Measurements from ENCODE around the gene JAML.
A peak's percentile ranks its signal among the peaks of the same experiment; 100 is the strongest.

Gene JAML

DNA sequence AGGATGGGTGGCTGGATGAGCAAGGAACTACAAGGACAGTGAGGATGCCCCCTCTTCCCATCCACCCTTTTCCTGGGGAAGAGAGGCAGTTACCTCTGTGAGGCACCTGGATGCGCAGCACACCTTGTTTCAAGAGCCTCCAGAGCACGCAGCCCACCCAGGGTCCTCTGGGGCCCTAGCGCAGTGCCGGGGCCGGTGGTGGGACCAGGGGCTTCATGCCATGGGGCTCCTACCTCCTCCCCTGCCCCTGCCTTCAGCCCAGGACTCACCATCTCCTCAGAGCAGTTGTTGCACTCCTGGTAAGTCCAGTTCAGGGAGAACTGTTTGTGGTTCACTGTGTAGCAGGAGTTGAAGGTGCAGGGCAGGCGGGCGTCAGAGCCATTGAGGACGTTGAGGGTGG lies 56.5 kb downstream of the JAML start:
- DNase-seq (no peak), ATAC-seq (no peak)

DNA sequence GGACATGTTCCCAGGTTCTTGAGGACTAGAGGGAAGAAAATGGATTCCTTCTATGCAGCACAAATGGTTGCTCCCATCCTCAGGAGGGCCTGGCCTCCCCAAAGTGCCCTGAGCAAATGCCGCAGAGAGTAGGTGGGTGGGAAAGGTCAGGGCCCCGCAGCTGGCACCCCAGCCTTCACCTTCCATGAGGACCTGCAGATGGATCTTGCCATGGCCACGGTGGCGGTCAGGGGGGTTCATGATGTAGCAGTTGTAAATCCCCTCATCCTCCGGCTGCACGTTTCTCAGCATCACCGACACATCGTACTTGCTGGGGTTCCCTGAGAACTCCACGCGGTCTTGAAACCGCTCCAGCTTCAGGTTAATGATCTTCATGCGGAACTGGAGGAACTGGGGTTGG lies 56.9 kb downstream of the JAML start:
- ATAC-seq (no peak), DNase-seq (no peak)

DNA sequence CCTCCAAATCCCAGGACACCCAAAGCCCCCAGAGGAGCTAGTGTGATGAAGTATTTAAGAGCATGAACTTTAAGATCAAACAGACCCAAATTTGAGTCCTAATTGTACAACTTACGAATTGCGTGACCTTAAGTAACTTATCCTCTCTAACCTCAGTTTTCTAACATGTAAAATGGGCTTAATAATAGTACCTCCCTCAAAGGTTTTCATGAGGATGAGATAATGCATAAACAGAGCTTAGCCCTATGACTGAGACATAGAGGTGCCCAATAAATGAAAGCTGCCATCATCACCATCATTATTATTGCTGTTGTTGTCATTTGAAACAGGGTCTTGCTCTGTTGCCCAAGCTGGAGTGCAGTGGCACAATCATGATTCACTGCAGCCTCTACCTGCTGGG lies 57.6 kb downstream of the JAML start:
- ATAC-seq = no peak
- no peak for DNase-seq

DNA sequence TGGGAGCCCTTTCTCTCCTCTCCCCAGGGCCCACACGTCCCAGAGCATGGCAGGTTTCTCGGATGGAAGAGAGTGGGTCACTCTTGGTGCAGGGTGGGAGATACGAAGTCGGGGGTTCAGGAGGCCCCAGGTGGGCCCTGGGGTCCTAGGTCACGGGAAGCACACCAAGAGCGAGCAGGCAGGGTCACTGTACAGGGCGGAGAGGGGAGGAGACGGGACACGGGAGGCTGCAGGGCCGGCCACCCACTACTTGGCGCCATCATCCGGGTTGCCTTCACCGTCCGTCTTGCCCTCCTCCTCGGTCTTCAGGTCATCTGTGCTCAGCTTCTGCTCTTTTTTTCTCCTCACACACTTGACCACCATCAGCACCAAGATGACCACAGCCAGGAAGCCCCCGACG lies 58.2 kb downstream of the JAML start:
- DNase-seq (no peak), ATAC-seq (no peak)

DNA sequence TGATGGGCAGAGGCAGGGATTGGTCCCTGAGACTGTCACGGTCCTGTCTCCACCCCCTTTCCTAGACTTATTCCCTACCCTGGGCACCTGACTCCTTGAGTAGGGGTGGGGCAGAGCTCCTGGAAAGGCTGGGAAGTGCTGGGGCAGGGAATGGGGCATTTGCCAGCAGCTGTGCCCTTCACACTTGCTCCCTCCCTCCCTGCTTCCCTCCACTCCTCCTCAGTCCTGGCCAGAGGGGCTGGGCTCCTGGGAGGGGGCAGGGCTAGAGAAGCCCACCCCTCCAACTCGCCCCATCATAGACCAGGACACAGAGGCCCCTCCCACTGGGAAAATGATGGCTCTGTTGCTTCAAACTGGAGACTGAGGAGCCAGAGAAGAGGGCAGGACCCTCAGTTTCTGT lies 59.9 kb downstream of the JAML start:
- no peak for DNase-seq
- ATAC-seq = no peak

DNA sequence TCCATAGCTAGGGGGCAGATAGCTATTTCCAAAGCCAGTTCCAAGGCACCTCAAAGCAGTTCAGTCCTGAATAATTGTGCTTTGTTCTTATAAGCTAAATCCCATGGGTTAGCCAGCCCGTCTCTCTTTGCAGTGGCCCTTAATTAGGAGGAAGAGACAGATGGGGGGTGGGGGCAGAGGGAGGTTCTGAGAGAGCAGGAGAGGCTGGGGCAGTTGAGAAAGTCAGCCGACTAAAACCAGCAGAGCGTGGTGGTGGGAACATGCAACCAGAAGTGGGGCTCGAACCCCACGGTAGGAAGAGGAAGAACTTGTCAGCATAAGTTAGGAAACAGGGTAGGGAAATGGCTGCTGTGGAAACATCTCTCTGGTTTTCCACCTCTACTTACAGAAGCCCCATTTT lies 61.3 kb downstream of the JAML start:
- DNase-seq (no peak), ATAC-seq (no peak)

DNA sequence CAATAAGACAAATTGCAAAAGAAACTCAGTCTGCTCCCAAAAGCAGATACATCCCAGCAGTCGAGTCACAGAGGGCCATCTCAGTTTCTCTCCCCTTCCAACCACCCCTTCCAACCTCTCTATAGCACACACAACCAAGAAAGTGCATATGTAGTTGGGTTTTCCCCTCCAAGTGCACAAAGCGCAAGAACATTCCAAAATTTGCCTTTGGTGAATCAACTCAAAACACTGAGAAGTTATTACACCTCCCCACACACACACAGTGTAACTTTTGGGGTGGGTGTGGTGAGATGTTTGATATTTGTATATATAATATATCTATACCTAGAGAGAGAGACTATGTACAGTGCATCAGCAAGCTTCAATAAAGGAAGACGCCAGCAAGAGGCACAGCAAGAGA lies 62.0 kb downstream of the JAML start:
- DNase-seq = no peak
- no peak for ATAC-seq

DNA sequence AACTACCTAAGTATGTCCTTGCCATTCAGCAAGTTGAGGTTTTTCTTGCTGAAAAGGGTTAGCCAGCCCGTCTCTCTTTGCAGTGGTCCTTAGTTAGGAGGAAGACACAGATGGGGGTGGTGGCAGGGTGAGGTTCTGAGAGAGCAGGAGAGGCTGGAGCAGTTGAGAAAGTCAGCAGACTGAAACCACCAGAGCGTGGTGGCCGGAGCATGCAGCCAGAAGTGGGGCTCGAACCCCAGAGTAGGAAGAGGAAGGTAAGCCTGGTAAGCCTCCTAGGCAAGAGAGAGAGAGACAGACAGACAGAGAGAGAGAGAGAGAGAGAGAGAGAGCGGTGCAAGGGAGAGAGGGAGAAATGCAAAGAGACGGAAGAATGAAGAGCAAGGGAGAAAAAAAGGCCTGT lies 63.0 kb downstream of the JAML start:
- DNase-seq (no peak), ATAC-seq (no peak)

DNA sequence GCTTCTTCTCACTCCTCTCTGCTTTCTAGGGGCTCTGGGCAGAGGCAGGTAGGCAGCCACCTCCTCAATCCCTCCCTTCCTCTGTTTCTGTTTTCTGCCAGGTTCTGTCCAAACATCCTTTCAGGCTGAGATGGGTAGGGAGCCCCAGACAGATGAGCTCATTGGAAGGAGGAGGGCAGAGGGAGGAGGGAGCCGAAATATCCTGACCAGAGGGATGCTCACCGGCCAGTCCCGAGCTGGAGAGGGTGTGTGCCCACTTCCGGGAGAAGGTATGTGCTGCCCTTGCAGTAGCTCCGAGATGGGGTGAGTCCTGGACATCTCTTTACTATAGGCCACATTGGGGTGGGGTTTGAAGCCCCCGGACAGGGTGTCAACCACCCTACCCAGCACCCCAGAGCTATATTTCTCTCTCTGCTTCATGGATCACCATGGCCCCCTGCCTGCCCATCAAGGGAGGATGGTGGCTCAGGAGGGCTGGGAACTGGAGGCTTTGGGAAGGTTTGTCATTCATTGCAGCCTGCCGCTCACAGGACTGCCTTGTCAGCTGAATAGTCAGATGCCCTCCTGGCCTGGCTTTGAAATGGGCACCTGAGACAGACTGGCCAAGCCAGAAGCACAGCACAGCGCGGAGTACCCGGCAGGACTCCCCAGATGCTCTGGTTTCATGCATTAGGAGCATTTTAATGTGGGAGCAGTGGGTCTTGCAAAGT lies 67.5 kb downstream of the JAML start:
- no peak for ATAC-seq
- DNase-seq = no peak

DNA sequence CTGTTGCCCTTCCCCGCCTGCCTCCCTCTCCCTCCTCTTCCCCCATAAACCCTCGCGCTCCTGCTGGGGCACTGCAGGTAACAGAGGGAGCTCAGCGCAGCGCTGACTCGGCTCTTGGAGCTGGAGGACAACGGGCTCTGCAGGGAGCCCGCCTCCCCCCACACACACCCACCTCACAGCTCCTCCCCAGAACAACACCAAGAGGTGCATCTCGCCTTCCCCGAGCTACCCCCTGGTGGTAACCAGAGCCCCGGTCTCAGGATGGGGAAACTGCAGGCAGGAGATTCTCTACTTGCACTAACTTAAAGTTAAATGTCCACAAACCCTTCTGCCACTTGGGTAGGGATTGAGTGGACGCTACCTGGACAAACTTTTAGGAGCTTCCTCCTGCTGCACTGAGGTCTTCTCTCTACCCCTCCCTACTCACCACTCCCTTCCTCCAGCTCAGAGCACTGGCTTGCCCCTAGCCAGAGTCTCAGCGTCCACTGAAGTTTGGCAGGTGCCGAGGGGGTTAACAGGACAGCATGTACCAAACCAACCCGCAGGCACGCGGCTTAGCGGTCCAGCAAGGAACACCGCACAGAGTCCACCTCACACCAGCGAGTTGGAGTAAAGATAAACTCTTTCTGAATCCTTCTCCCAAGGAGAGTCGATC lies 68.2 kb downstream of the JAML start:
- DNase-seq (peak; percentile 24), ATAC-seq (peak; percentile 33)

DNA sequence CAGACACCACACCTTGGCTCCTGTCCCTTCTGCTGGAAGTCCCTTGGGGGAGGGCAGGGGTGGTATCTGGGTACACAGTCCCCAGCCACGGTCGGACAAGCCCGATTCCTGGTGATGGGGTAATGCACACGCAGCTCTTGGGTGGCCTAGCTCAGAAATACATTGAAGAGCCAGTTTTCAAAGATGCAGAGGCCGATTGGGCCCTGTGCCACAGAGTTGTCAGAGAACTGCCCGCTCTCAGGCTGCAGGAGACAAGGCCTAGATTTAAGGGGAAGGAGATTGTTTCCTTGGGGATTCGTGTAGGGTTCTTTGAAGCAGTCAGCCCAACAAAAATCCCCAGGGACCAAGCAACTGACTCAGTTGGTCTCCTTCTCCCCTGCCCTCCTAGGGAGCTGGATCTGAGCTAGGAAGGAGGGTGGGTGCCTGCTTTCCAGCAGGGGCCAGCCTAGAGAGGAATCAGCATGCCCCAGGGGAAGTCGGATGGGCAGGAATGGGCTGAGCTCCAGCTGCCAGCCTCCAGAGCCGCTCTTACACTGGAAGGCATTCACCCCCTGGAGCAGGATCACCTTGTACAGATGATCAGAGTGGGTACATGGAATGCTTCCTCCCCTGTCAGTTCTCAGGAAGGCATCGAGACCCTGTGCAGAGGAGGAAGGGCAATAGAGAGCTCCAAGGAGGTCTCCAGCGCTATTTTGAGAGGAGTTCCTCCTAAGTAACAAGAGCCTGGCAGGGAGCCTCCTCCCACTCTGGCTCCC lies 68.9 kb downstream of the JAML start:
- ATAC-seq = no peak
- DNase-seq = no peak

DNA sequence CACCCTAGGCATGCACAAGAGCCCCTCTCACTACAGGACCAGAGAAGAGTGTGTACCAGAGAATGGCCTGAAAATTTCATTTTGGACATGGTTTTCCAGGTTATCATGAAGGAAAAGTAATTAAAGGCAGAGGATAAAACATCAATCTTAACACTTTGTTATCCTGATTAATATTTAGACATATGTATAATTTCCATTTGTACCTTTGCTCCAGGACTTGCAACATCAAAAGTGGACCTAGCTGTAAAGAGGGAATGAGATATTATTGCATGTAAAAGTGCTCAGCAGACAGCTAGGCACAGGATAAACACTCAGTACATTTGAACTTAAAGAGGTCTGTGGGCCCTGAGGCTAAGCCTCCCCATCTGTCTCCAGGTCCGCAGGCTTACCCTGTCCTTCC lies 70.2 kb downstream of the JAML start:
- DNase-seq (no peak), ATAC-seq (no peak)

DNA sequence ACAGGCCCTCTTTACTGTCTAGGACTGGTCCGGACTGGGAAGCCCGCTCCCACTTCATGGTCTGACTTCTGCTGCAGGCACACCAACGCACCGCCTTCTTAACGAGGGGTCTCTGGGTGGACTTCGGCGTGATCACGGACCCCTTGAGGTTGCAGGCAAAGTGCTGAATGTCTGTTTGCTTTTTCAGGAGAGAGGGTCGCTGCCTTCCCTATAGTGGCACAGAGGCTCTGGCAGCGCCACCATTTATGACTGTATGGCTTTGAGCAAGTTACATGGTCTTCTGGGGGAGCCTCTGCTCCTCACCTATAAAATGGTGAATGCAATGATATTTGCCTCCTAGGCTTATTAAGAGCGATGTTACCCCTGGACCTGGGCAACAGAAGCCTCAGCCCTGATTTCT lies 70.8 kb downstream of the JAML start:
- no peak for ATAC-seq
- no peak for DNase-seq

DNA sequence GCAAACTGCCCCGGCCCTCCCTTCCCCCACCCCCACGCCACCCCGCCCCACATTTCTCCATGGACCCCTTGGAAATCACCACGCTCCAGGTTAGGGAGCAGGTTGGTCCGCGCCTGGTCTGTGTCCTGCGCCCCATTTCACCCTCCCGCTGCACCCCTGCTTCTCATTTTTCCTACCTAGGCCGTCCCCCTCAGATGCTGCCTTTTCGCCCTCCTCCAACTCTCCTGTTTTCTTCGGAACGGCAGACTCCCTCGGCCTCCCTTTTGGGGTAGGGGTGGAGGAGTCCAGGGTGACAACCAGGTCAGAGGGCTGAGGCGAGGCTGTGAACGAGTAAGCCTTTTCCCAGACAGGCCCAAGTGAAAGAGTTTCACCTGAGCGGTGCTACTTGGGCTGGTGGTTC lies 71.3 kb downstream of the JAML start:
- no peak for DNase-seq
- ATAC-seq = no peak

DNA sequence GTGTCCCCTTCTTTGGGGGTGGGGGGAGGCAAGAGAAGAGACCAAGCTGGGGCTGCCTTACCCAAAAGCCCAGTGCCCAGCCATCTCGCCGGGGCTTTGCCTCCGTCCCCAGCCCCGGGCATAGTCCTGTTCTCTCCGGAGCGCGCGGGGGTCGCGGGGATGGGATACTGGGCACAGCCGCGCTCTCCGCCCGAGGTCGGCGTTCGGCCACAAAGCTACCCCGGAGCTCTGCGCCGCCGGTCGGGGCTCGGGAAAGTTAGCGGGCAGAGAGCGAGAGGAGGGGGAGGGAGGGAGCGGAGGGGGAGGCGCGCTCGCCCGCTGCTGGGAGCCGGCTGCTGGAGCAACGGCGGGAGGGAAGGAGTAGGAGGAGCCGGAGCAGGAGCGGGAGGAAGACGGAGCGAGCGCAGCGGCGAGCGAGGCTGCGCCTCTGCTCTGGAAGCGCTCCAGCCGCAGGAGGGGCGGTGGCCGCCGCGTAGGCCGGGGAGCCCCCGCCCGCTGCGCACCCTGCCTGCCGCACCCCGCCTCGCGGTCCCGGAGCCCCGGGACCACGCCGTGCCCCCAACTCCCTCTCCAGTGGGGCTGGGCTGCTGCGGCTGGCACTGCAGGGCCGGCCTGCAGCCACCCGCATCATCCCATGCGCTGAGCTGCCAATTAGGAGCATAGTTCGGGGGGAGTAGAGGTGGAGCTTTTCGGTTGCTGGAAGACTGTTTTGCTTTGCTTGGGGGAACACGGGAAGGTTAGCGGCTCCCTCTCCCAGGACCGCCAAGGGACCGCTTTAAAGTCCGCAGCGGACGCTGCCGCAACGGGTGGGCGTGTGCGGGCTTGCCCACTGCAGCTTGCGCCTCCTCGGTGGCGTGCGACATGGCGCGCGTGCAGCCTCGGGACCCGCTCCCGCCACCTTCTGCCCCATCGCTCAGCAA lies 72.0 kb downstream of the JAML start, which contains the start of gene SCN4B:
SCN4B (minus strand) TSS at position 272 of the 920 bp plus-strand sequence; CDS start at position 122, 150 bp downstream.
- DNase-seq (no peak), ATAC-seq (peak; percentile 38)

DNA sequence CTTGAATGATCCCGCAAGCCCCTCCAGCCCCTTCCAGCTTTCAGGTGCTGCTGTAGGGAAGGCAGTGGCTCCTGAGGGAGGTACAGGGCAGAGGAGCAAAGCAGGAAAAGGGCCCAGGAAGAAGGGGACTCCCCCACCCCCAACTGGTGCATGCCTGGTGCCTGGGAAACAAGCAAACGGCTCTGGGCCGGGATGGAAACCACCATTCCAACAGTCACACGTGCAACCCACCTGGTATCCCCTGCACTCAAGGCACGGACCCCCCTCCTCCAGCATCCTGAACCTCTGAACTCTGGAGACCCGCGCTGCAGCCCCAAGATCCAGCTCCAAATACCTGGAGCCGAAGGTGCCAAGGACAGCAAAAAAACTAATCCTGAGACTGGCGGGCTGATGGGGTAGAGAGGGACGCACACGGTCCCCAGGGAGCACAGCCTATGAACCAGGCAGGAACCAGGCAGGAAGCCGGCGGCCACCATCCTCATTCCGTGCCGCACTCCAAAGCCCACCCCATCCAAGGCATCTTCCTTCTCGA lies 72.7 kb downstream of the JAML start:
- no peak for DNase-seq

DNA sequence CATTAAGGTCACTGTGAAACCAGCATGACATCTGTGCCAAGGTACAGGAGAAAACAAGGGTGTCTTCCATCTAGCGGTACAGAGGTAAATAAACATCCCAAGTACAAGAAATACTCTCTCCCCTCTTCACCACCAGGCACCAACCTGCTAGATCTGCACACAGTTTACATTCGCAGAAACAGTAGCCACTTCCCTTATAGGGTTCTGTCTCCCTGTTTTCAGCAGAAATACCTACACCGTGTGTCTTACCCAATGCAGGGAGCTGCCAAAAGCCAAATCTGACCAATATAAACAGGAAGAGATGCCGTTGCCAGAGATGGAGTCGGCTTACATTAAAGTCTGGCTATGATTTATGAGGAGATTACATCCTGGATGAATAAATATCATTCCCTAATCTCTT lies 73.4 kb downstream of the JAML start:
- DNase-seq (no peak), ATAC-seq (no peak)

More for the DNA sequence above, 72.7 kb downstream of the JAML start:
- ATAC-seq = no peak

DNA sequence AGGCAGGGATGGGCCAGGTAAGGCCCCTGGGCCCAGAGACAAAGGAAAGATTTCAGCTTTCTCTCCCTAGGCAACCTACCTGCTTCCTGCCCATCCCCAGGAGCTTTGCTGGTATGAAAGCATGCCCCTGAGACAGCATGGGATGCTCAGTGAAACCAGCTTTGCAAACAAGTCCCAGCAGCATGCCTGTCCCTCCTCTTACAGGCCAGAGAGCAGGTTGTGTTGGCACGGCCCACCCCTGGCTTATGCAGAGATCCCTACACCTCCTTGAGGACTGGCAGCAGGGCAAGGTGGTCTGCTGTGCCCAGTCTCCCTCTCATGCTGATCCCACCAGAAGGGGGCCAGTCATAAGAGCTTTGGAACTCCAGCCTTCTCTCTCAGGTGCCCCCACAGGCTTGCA lies 75.3 kb downstream of the JAML start:
- ATAC-seq (no peak), DNase-seq (no peak)

DNA sequence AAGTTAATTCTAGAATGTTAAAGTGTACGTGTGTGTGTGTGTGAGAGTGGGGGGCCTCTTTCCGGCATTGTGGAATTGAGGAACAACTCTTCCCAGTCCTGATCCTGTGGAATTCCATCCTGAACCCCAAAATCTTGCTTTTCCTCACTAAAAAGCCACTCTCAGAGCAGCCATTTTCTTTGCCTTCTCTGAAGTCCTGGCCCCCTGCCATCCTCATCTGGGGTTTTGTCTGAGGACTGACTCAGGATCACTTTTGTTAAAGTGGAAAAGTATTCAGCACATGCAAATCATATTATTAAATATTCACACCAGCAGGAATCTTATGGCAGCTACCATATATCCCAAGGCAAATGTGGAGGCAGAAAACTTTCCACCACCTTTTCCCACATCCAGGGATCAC lies 76.0 kb downstream of the JAML start:
- no peak for ATAC-seq
- no peak for DNase-seq

DNA sequence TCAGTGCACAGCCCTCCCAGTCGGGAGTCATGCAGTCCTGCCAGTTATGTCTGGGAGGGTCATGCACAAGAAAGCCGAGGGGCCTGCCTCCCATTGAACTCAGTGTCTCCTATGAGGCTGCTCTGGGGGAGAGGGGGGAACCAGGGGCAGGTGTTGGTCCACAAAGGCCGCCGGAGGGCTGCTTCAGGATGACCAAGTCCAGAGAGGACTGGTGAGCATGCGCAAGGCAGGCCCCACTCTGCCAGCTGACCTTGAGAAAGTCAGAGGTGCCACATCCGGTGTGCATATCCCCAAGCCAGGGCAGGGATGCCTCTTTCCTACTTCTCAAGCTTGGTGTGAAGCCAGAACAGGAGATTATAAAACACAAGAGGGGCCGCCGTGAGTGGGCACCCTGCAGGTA lies 76.6 kb downstream of the JAML start:
- ATAC-seq (no peak), DNase-seq (no peak)

DNA sequence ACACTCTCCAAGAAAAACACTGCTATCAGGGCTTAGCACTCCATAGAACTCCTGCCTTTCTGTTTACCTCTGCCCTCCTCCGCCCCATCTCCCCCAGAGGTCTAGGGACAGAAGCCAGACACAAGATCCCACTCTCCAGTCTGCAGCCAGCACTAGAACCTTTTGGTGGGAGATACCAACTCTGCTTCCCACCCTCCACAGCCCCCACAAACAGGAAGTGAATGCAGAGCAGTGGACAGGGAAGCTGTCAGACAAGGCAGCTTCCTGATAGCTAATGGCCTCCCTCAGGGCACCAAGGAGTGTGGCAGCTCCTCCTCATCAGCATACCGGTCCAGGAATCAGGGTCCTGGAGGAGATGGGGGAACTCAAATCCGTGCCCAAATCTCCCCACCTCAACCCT lies 77.3 kb downstream of the JAML start:
- ATAC-seq (no peak), DNase-seq (no peak)

DNA sequence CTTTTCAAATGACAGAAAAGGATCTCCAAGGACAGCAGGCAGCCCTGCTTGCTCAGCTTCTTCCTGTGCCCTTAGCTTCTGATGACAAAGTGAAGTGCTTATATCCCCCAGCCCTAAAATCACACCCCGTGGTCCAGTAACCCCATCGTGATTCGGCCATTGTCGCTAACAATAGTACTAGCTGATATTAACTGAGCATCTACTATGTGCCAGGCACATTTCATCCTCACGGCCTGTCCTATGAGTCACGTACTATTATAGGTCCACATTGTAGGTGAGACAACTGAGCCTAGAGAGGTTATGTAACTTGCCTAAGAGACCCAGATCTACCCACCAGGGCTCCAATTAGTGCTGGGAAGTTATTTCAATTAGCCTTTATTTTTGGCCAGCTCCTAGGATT lies 78.3 kb downstream of the JAML start:
- ATAC-seq = no peak
- DNase-seq = no peak

Measured in stimulated activated naive CD8-positive, alpha-beta T cell treated with anti-CD3 and anti-CD28 coated beads, Interleukin-15, Interleukin-2, amounts not matched to agents 100 U/mL and 50 U/mL, for 24 hours (primary cell).